ENCODE measurements around the gene PLAC8L1. TPM values are rescaled to one million over a fixed set of nuclear protein-coding genes. Genes with fewer than 3 reads are reported as not detected.

PLAC8L1 gene
- polyA plus RNA-seq, 1 of the 3 experiments (the other 2 are of a cell fraction): 0.21 TPM

DNA sequence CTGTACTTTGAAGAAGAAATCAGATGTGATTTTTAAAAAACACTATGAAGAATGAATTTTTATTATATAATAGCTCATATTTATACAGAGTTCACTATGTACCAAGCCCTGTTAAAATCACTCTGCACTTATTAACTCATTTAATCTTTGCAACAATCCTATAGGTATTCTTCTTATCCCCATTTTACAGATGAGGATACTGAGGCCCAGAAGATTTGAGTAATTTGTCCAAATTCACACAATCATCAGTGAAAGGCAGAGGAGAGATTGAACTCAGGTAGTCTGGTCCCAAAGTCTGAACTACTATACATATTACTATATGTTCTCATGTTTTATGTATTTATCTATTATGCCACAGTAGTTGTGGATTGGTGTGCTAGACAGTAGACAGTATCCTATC lies 16.1 kb downstream of the PLAC8L1 start:
- Histone ChIP-seq H3K4me2 (no peak overlapping the region), H3K9ac (no peak overlapping the region), H3F3A (replicated peaks; ENCODE audit: insufficient read depth) (no peaks in the 10 kb centered on the region), H2AFZ (ENCODE audit: low read depth) (no peak overlapping the region), H3K9me2 (no peaks in the 10 kb centered on the region), H3K4me3 (ENCODE audit: low read depth in 2 of 2, low read length in 1 of 2) (no peak overlapping the region), H3K4me1 (ENCODE audit: control insufficient read depth in 1 of 2, insufficient read depth in 2 of 2, low read depth in 1 of 2, low read length in 1 of 2) (no peaks in the 10 kb centered on the region), H3K27me3 (ENCODE audit: insufficient read depth) (no peaks in the 10 kb centered on the region), H4K20me1 (ENCODE audit: insufficient read depth) (no peaks in the 10 kb centered on the region), H3K27ac (ENCODE audit: low read depth in 2 of 2, low read length in 1 of 2) (no peak overlapping the region), H3K9me3 (no peaks in the 10 kb centered on the region), H3K36me3 (replicated peaks in 1 of 2; ENCODE audit: control insufficient read depth in 1 of 2, insufficient read depth in 2 of 2, low read length in 1 of 2) (no peaks in the 10 kb centered on the region), H3K79me2 (ENCODE audit: insufficient read depth) (no peaks in the 10 kb centered on the region)
- DNase-seq: no peak
- ChIA-PET POLR2A (no interaction called here), CTCF (no interaction called here)
- no peak for TF ChIP-seq CHD2 (IDR thresholded peaks at IDR 0.05; ENCODE audit: low read length, partially characterized antibody)
- TF ChIP-seq TEAD4 (IDR thresholded peaks at IDR 0.05; ENCODE audit: borderline replicate concordance, insufficient read depth): no peak
- TF ChIP-seq EZH2phosphoT487 (IDR thresholded peaks at IDR 0.05; ENCODE audit: borderline replicate concordance, low read depth): no peak
- TF ChIP-seq MEF2A (IDR thresholded peaks at IDR 0.05; ENCODE audit: borderline replicate concordance, low read depth): no peak

DNA sequence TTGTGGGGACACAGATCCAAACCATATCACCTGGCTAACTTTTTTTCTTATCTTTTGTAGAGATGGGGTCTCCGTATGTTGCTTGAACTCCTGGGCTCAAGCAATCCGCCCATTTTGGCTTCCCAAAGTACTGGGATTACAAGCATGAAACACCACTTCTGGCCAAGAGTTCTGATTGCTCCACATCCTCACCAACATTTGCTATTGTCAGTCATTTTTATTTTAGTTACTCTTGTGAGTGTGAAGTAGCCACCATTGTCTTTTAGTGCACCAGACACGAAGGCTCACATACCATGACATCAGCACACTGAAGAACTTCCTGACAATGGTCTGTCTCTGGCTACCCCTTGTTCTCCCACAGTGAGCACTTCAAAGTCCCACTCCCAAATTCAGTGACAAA lies 17.3 kb downstream of the PLAC8L1 start:
- TF ChIP-seq JUND (IDR thresholded peaks at IDR 0.05): no peak
- TF ChIP-seq, protein P1, sequence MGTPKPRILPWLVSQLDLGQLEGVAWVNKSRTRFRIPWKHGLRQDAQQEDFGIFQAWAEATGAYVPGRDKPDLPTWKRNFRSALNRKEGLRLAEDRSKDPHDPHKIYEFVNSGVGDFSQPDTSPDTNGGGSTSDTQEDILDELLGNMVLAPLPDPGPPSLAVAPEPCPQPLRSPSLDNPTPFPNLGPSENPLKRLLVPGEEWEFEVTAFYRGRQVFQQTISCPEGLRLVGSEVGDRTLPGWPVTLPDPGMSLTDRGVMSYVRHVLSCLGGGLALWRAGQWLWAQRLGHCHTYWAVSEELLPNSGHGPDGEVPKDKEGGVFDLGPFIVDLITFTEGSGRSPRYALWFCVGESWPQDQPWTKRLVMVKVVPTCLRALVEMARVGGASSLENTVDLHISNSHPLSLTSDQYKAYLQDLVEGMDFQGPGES (IDR thresholded peaks at IDR 0.05; ENCODE audit: low read depth, low read length): no peak
- no peak for TF ChIP-seq TCF12 (IDR thresholded peaks at IDR 0.05)
- TF ChIP-seq NFIC (IDR thresholded peaks at IDR 0.05; ENCODE audit: borderline replicate concordance): no peak
- no peak for TF ChIP-seq MEF2A (IDR thresholded peaks at IDR 0.05; ENCODE audit: borderline replicate concordance, low read depth)
- TF ChIP-seq TEAD4 (IDR thresholded peaks at IDR 0.05; ENCODE audit: borderline replicate concordance, insufficient read depth): no peak
- TF ChIP-seq RFX5 (IDR thresholded peaks at IDR 0.05; ENCODE audit: low read length): no peak
- TF ChIP-seq SMC3 (IDR thresholded peaks at IDR 0.05; ENCODE audit: low read depth, low read length): no peak
- TF ChIP-seq NRF1 (IDR thresholded peaks at IDR 0.05; ENCODE audit: low read depth, low read length): no peak
- no peak for TF ChIP-seq FOXM1 (IDR thresholded peaks at IDR 0.05; ENCODE audit: low read depth)
- TF ChIP-seq RCOR1 (IDR thresholded peaks at IDR 0.05; ENCODE audit: low read length): no peak
- no peak for TF ChIP-seq RAD21 (IDR thresholded peaks at IDR 0.05; ENCODE audit: low read length)
- no peak for TF ChIP-seq ELF1 (IDR thresholded peaks at IDR 0.05)
- TF ChIP-seq, protein P2, sequence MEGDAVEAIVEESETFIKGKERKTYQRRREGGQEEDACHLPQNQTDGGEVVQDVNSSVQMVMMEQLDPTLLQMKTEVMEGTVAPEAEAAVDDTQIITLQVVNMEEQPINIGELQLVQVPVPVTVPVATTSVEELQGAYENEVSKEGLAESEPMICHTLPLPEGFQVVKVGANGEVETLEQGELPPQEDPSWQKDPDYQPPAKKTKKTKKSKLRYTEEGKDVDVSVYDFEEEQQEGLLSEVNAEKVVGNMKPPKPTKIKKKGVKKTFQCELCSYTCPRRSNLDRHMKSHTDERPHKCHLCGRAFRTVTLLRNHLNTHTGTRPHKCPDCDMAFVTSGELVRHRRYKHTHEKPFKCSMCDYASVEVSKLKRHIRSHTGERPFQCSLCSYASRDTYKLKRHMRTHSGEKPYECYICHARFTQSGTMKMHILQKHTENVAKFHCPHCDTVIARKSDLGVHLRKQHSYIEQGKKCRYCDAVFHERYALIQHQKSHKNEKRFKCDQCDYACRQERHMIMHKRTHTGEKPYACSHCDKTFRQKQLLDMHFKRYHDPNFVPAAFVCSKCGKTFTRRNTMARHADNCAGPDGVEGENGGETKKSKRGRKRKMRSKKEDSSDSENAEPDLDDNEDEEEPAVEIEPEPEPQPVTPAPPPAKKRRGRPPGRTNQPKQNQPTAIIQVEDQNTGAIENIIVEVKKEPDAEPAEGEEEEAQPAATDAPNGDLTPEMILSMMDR (IDR thresholded peaks at IDR 0.05): no peak
- no peaks in the 10 kb centered on the region for H3K9me3 ChIP-seq
- H4K20me1 ChIP-seq (ENCODE audit: insufficient read depth): no peaks in the 10 kb centered on the region
- no peak overlapping the region for H3K4me3 ChIP-seq (ENCODE audit: low read depth in 2 of 2, low read length in 1 of 2)
- no peak for DNase-seq
- no peak overlapping the region for H3K9ac ChIP-seq
- ChIA-PET POLR2A (no interaction called here), CTCF (no interaction called here)
- no peaks in the 10 kb centered on the region for H3K27me3 ChIP-seq (ENCODE audit: insufficient read depth)
- no peak overlapping the region for H3K27ac ChIP-seq (ENCODE audit: low read depth in 2 of 2, low read length in 1 of 2)
- no peak overlapping the region for H3K4me2 ChIP-seq
- no peaks in the 10 kb centered on the region for H3K9me2 ChIP-seq
- 88% methylated on average over 3 of the region's 3 CpGs for WGBS (ENCODE audit: low lambda C conversion rate)
- no peak overlapping the region for H2AFZ ChIP-seq (ENCODE audit: low read depth)
- H3F3A ChIP-seq (replicated peaks; ENCODE audit: insufficient read depth): no peaks in the 10 kb centered on the region
- no peaks in the 10 kb centered on the region for H3K79me2 ChIP-seq (ENCODE audit: insufficient read depth)
- H3K36me3 ChIP-seq (replicated peaks in 1 of 2; ENCODE audit: control insufficient read depth in 1 of 2, insufficient read depth in 2 of 2, low read length in 1 of 2): no peaks in the 10 kb centered on the region
- no peaks in the 10 kb centered on the region for H3K4me1 ChIP-seq (ENCODE audit: control insufficient read depth in 1 of 2, insufficient read depth in 2 of 2, low read depth in 1 of 2, low read length in 1 of 2)

Measured in SK-N-SH (cell line).